HL-60 (cell line): ENCODE measurements around the gene EIF3K.

Experiments used
- POLR2AphosphoS5 ChIP-seq: IDR thresholded peaks from 2 replicates; pipeline ENCODE4 v1.6.1; 2012; ENCODE audit warnings: low read depth
- TF ChIP-seq, protein P1 (sequence below): IDR thresholded peaks from one replicate; pipeline ENCODE4 v1.5.1; 2011; ENCODE audit warnings: low read length, control low read depth, inconsistent platforms; ENCODE audit not compliant: insufficient read depth

DNA sequence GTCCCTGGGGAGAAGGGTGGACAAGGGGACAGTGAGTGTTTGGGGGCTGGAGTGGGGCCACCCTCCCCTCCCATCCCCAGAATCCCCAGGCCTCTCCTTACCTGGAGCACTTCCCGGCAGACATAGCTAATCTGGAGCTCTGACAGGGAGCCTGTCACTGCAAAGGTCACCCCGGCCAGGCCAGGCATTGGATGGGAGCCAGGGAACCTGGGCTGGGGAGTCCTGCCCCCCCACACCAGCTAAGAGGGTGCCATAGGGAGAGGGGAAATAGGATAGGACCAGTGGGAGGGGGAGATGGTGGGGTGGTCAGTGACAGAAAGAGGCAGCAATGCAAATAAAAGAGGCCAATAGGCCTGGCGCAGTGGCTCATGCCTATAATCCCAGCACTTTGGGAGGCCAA lies 4.7 kb upstream of the EIF3K start:
- TF ChIP-seq, protein P1, sequence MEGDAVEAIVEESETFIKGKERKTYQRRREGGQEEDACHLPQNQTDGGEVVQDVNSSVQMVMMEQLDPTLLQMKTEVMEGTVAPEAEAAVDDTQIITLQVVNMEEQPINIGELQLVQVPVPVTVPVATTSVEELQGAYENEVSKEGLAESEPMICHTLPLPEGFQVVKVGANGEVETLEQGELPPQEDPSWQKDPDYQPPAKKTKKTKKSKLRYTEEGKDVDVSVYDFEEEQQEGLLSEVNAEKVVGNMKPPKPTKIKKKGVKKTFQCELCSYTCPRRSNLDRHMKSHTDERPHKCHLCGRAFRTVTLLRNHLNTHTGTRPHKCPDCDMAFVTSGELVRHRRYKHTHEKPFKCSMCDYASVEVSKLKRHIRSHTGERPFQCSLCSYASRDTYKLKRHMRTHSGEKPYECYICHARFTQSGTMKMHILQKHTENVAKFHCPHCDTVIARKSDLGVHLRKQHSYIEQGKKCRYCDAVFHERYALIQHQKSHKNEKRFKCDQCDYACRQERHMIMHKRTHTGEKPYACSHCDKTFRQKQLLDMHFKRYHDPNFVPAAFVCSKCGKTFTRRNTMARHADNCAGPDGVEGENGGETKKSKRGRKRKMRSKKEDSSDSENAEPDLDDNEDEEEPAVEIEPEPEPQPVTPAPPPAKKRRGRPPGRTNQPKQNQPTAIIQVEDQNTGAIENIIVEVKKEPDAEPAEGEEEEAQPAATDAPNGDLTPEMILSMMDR, result no peak
- no peak for TF ChIP-seq POLR2AphosphoS5
